HCT116 (cell line): ENCODE results near the gene SLC27A1. TPM values are rescaled to one million over a fixed set of nuclear protein-coding genes. Genes with fewer than 3 reads are reported as not detected.

Experiments used
- ATAC-seq: fragments of 200-7000 bp; cut with Tn5 transposase; 2 replicates; pipeline ENCODE4 v1.9.1; 2020; ENCODE audit warnings: mild to moderate bottlenecking, moderate library complexity
- BruUV-seq: library from RNA; stranded (reverse); fragments of 400-500 nt; replicated peaks from 2 replicates; lab custom pipeline; 2021; lab: Mats Ljungman, UMichigan
- CTCF ChIA-PET: fragments of 300-600 bp; sonication (Branson Sonifier 250); formaldehyde crosslinking; loops from one replicate; lab custom pipeline; 2021; ENCODE audit warnings: antibody characterized with exemption; lab: Charles Lee
- POLR2A ChIA-PET: fragments of 300-600, 350-600 bp; sonication (Branson Sonifier 250); formaldehyde crosslinking; loops from one replicate; lab custom pipeline; 2021; ENCODE audit warnings: antibody characterized with exemption; lab: Charles Lee
- RAD21 ChIA-PET, 2 experiments: fragments of 300-600 bp; sonication (Branson Sonifier 250); formaldehyde crosslinking; loops; one replicate each; lab custom pipeline; 2023; ENCODE audit warnings: low total read pairs in 2 of 2; ENCODE audit not compliant: uncharacterized antibody in 2 of 2, unreplicated experiment in 2 of 2, low non-redundant PET in 1 of 2; lab: Charles Lee
- DNase-seq: peaks from one replicate; pipeline ENCODE4 v3.0.0-alpha.2; 2010; ENCODE audit warnings: low read depth, low spot score
- H2AFZ ChIP-seq: fragments of 200-600 bp; shearing (Covaris generic), sonication (generic); 2 replicates; pipeline ENCODE4 v1.6.1; 2017; ENCODE audit warnings: low read depth, mixed run types, mixed read lengths, antibody characterized with exemption, low read length; ENCODE audit not compliant: poor library complexity, severe bottlenecking
- H3K27ac ChIP-seq: 2 replicates; pipeline ENCODE4 v1.5.1; 2012; ENCODE audit warnings: low read depth, low read length
- H3K27me3 ChIP-seq: fragments of 200-600 bp; sonication (generic); 2 replicates; pipeline ENCODE4 v1.6.1; 2016; ENCODE audit warnings: mixed run types, low read length, mixed read lengths; ENCODE audit not compliant: insufficient read depth
- H3K36me3 ChIP-seq, 2 experiments: fragments of 200-500 bp in 1 of 2; fragments of 200-600 bp in 1 of 2; sonication (Bioruptor generic) in 1 of 2; sonication (generic) in 1 of 2; 2 replicates each; pipeline versions ENCODE4 v1.5.1 to v1.6.1; 2014 to 2016; ENCODE audit warnings: low read length in 2 of 2, inconsistent platforms in 1 of 2, mixed read lengths in 1 of 2, mixed run types in 1 of 2; ENCODE audit not compliant: insufficient read depth in 2 of 2, control insufficient read depth in 1 of 2
- H3K4me1 ChIP-seq, 2 experiments: fragments of 200-600 bp in 1 of 2; sonication (generic) in 1 of 2; 2 replicates each; pipeline versions ENCODE4 v1.5.1 to v1.6.1; 2012 to 2017; ENCODE audit warnings: low read length in 2 of 2, inconsistent platforms in 1 of 2, mild to moderate bottlenecking in 1 of 2, mixed read lengths in 1 of 2, mixed run types in 1 of 2, moderate library complexity in 1 of 2; ENCODE audit not compliant: insufficient read depth in 2 of 2, control insufficient read depth in 1 of 2
- H3K4me2 ChIP-seq: fragments of 200-600 bp; sonication (generic); 2 replicates; pipeline ENCODE4 v1.6.1; 2017; ENCODE audit warnings: mixed run types, low read length, mixed read lengths
- H3K4me3 ChIP-seq, 2 experiments: fragments of 200-600 bp in 1 of 2; sonication (generic) in 1 of 2; replicated peaks in 1 of 2; 2 replicates each; pipeline ENCODE4 v1.5.1; 2011 to 2016; ENCODE audit warnings: low read length in 2 of 2, control low read depth in 1 of 2, low read depth in 1 of 2, mild to moderate bottlenecking in 1 of 2, mixed read lengths in 1 of 2, mixed run types in 1 of 2
- H3K79me2 ChIP-seq: fragments of 200-600 bp; sonication (generic); 2 replicates; pipeline ENCODE4 v1.6.1; 2017; ENCODE audit warnings: mild to moderate bottlenecking, mixed run types, low read length, moderate library complexity, mixed read lengths; ENCODE audit not compliant: insufficient read depth
- H3K9ac ChIP-seq: fragments of 200-600 bp; sonication (generic); 2 replicates; pipeline ENCODE4 v1.6.1; 2016; ENCODE audit warnings: low read length, mixed read lengths
- H3K9me2 ChIP-seq: fragments of 200-600 bp; sonication (generic), shearing (Covaris generic); 2 replicates; pipeline ENCODE4 v1.6.1; 2017; ENCODE audit warnings: mixed run types, mild to moderate bottlenecking, moderate library complexity; ENCODE audit not compliant: insufficient read depth
- H3K9me3 ChIP-seq, 2 experiments: fragments of 200-500 bp in 1 of 2; fragments of 200-600 bp in 1 of 2; sonication (Bioruptor generic) in 1 of 2; sonication (generic) in 1 of 2; 2 replicates each; pipeline ENCODE4 v1.6.1; 2014 to 2017; ENCODE audit warnings: low read length in 2 of 2, mixed read lengths in 2 of 2, inconsistent platforms in 1 of 2, low read depth in 1 of 2, mild to moderate bottlenecking in 1 of 2, mixed run types in 1 of 2, moderate library complexity in 1 of 2; ENCODE audit not compliant: control insufficient read depth in 1 of 2, insufficient read depth in 1 of 2
- H4K20me1 ChIP-seq: fragments of 200-600 bp; sonication (generic), shearing (Covaris generic); 2 replicates; pipeline ENCODE4 v1.6.1; 2017; ENCODE audit warnings: mixed run types, mild to moderate bottlenecking, moderate library complexity; ENCODE audit not compliant: insufficient read depth
- EGR1 ChIP-seq: IDR thresholded peaks from 2 replicates; pipeline ENCODE4 v1.6.1; 2012; ENCODE audit warnings: low read depth
- JUND ChIP-seq: IDR thresholded peaks from 2 replicates; pipeline ENCODE4 v1.6.1; 2012
- POLR2A ChIP-seq: IDR thresholded peaks from 2 replicates; pipeline ENCODE4 v1.7.0; 2011; ENCODE audit warnings: borderline replicate concordance; ENCODE audit not compliant: insufficient read depth, insufficient read length; ENCODE audit errors: extremely low read depth
- POLR2AphosphoS5 ChIP-seq: IDR thresholded peaks from 2 replicates; pipeline ENCODE4 v1.6.1; 2011; ENCODE audit warnings: mild to moderate bottlenecking, low read depth, low read length, moderate library complexity
- TCF7L2 ChIP-seq: IDR thresholded peaks from 2 replicates; pipeline ENCODE4 v1.7.0; 2011; ENCODE audit warnings: borderline replicate concordance, inconsistent platforms; ENCODE audit not compliant: insufficient read depth, insufficient read length; ENCODE audit errors: extremely low read depth
- ZNF274 ChIP-seq: fragments of 200-500 bp; sonication (Bioruptor generic); IDR thresholded peaks from 2 replicates; pipeline ENCODE4 v1.6.1; 2014; ENCODE audit warnings: mild to moderate bottlenecking, low read depth, low read length, inconsistent platforms
- intact Hi-C: fragments of 100-400 bp; cut with micrococcal nuclease; formaldehyde crosslinking; loops from 2 replicates; pipeline ENCODE4 v1.10.0; 2022
- total RNA-seq: library from RNA; stranded (reverse); gene quantifications from one replicate; pipeline ENCODE4 v1.2.1, GENCODE V29; 2021; ENCODE audit not compliant: unreplicated experiment
- TF ChIP-seq, protein P1 (sequence below): IDR thresholded peaks from 2 replicates; pipeline ENCODE4 v1.6.1; 2011; ENCODE audit warnings: mild to moderate bottlenecking, low read length, moderate library complexity; ENCODE audit not compliant: insufficient replicate concordance; ENCODE audit errors: extremely low read depth
- TF ChIP-seq, protein P2 (sequence below): IDR thresholded peaks from 2 replicates; pipeline ENCODE4 v1.6.1; 2012

The SLC27A1 gene
- total RNA-seq, 1 experiment from 2014 or later = 22.5 TPM

DNA sequence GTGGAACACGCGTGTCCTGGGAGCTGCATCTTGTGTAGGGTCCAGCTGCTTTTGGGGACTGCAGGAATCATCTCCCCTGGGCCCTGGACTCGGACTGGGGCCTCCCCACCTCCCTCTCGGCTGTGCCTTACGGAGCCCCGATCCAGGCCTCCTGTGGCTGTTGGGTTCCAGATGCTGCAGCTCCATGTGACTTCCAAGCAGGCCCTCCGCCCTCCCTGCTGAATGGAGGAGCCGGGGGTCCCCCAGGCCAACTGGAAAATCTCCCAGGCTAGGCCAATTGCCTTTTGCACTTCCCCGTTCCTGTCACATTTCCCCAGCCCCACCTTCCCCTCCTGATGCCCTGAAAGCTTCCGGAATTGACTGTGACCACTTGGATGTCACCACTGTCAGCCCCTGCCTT lies 34.9 kb downstream of the SLC27A1 start (continued):
- TF ChIP-seq, protein P1, sequence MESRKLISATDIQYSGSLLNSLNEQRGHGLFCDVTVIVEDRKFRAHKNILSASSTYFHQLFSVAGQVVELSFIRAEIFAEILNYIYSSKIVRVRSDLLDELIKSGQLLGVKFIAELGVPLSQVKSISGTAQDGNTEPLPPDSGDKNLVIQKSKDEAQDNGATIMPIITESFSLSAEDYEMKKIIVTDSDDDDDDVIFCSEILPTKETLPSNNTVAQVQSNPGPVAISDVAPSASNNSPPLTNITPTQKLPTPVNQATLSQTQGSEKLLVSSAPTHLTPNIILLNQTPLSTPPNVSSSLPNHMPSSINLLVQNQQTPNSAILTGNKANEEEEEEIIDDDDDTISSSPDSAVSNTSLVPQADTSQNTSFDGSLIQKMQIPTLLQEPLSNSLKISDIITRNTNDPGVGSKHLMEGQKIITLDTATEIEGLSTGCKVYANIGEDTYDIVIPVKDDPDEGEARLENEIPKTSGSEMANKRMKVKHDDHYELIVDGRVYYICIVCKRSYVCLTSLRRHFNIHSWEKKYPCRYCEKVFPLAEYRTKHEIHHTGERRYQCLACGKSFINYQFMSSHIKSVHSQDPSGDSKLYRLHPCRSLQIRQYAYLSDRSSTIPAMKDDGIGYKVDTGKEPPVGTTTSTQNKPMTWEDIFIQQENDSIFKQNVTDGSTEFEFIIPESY = no peak
- TF ChIP-seq POLR2A (no peak), POLR2AphosphoS5 (no peak; the same call in 1 of the 2 replicates), ZNF274 (no peak), EGR1 (no peak)

DNA sequence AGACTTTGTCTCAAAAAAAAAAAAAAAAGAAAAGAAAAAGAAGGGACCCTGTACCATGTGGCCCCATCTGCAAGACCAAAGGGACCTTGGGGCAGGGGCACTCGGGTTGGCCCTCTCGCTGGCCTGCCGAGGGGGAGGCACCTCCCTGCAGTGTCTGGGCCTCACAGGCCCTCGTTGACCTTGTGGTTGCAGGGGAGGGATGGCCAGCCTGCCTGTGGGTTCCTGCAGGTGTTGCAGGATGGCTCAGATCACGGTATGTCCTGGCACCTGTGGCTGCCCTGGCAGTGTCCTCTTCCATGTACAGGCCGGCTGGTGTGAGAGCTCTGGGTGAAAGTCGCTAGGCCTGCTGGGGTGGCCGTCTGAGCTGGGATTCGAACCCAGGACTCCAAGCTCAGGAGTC lies 36.4 kb downstream of the SLC27A1 start:
- no peak for TF ChIP-seq JUND
- TF ChIP-seq, protein P2, sequence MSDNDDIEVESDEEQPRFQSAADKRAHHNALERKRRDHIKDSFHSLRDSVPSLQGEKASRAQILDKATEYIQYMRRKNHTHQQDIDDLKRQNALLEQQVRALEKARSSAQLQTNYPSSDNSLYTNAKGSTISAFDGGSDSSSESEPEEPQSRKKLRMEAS = no peak
- TF ChIP-seq TCF7L2 = no peak
- TF ChIP-seq POLR2AphosphoS5 = peak; percentile 46; the same call in 1 of the 2 replicates
- H4K20me1 ChIP-seq = no peaks in the 10 kb centered on the region
- BruUV-seq = no TSS peak
- H3K79me2 ChIP-seq = peaks cover 71% of the 10 kb centered on the region
- ATAC-seq (no peak), DNase-seq (no peak)
- RAD21 ChIA-PET = interaction anchor here in 1 of 2 experiments (0.7 kb wide), 1 partner anchor 70 kb away, joined by 4 read pairs; no protein-coding TSS in a partner anchor
- H3K9ac ChIP-seq = peak overlapping the region; percentile 33; the same call in 1 of the 2 replicates
- H3K36me3 ChIP-seq = no peaks in the 10 kb centered on the region
- peak overlapping the region; percentile 38; the same call in 1 of the 2 replicates for H3K27ac ChIP-seq
- CTCF ChIA-PET = interaction anchor here (2.1 kb wide), 1 partner anchor 11 kb away, joined by 7 read pairs; no protein-coding TSS in a partner anchor
- H3K4me2 ChIP-seq = peak overlapping the region; percentile 28; the same call in 1 of the 2 replicates
- H3K27me3 ChIP-seq = no peaks in the 10 kb centered on the region
- no peaks in the 10 kb centered on the region for H3K9me2 ChIP-seq
- no peaks in the 10 kb centered on the region for H3K9me3 ChIP-seq
- POLR2A ChIA-PET = no interaction called here
- no peak overlapping the region for H3K4me3 ChIP-seq
- intact Hi-C loops = no loop called here
- no peak overlapping the region for H2AFZ ChIP-seq
- H3K4me1 ChIP-seq = peaks cover 32 to 46% of the 10 kb centered on the region in 2 experiments
